ENCODE data around the gene PKD2L1.
A peak's percentile ranks its signal among the peaks of the same experiment; 100 is the strongest.

PKD2L1 gene

GRCh38 chr10:100356067-100357017, 26.3 kb upstream of the PKD2L1 start:
- no peak for DNase-seq (ENCODE audit: low read depth)

DNA sequence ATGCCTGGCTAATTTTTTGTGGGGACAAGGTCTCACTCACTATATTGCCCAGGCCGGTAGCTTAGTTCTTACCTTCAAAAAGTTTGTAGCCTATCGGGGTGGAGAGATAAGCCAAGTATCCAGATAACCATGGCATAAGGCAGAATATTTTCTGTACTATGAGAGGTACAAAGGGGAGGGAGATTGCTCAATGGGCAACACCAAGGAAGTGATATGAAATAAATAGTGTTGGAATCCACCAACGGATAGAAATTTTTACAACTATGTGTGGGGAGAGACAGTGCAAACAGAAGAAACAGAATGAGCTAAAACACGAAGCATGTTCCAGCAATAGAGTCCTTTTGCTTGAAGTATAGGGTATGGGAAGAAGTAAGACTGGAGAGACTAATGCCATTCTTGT, 25.1 kb upstream of the PKD2L1 start:
- DNase-seq (ENCODE audit: low read depth), result no peak

DNA sequence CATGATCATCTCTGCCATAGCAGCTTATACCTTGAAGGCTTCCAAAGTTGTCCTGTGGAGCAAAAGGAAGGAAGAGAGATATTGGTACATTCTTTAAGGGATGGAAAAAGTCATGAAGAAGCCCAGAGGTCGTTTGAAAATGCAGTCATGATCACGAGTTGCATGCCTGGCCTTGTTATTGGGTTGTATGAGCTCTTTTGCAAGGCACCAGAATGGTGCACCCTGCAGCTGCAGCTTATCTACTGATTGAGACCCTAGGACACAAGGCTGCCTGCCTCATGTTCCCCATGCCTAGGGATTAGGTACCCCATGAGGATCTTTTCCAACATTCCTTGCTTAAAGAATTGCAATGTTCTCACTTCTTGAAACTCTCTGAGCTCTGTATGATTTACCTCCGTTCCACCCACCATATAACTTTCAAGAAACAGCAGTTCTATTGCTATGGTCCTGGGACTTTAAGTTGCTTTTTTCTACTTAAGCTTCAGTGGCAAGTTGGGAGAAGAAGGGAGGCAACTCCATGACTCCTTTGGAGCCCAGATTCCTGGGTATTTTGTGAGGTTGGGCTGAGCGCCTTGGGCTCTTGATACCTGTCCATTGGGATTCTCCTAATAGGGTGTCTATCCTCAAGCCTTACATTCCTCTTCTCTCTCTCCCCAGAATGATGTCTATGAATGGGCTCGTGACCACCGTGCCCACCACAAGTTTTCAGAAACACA, 23.9 kb upstream of the PKD2L1 start:
- no peak for DNase-seq (ENCODE audit: low read depth)

DNA sequence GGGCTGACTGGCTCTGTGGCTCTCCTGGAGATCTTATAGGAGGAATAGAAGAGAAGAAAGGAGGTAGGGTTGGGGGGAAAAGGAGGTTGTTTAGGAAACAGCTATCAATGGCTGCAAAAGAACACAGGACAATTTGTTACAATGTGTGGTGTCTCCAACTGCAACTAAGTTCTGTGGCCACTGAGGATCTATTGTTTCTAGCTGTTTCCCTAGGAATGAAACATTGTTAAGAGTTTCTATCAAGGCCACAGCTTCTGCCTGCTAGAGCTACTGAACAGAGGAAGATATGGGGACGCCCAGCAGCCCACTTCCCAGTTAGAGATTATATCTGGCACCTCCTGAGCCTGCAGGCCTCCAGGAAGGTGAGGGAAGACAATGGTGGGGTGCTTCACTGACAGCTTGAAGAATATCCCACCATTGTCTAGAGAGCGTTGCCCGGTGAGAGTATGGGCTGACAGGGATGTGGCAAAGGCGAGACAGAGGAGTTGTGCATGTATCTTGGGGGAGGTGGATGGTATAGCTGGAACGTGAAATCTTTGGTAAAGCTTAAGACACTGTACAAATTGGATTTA, 21.0 kb upstream of the PKD2L1 start:
- DNase-seq (ENCODE audit: low read depth), result no peak

DNA sequence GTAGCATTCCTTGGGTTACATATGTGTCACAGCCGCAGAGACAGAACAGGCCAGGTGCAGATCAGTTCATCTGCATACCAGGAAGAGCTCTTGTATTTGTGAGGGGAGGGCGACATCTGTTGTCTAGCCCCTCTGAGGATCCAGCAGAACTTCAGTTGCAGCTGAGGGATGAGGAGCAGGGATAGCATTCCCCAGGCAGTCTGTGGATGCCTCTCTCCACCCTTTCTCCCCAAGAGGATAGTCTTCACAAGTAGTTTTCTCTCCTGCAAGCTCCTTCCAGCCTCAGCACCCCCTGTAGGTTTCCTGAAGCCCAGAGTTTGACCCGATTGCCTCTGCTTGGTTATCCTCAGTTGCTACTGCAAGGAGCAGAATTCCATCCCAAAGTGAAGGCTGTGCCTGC, 19.6 kb upstream of the PKD2L1 start:
- no peak for DNase-seq (ENCODE audit: low read depth)

DNA sequence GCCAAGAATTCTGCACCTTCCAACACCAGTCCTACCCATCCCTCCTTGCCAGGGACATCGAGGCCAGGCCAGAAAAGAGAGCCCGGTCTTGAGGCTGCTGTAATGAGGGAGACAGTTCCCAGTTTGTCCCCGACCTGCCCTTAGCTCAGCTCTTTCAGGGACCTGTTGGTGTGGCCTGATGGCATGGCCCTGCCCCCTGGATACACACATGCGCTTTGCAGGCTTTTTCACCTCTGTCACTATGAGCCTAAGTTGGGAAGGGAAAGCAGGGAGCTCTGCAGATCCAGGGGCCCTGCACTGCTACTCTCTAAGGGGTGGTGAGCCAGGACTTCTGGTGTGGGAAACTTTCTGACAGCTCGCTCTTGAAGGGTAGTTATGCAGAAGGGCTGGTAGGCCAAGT, 19.1 kb upstream of the PKD2L1 start:
- no peak for DNase-seq (ENCODE audit: low read depth)

- no peak for DNase-seq (ENCODE audit: low read depth)
These were observed 18.4 kb upstream of the PKD2L1 start for GRCh38 chr10:100348389-100348927.

DNA sequence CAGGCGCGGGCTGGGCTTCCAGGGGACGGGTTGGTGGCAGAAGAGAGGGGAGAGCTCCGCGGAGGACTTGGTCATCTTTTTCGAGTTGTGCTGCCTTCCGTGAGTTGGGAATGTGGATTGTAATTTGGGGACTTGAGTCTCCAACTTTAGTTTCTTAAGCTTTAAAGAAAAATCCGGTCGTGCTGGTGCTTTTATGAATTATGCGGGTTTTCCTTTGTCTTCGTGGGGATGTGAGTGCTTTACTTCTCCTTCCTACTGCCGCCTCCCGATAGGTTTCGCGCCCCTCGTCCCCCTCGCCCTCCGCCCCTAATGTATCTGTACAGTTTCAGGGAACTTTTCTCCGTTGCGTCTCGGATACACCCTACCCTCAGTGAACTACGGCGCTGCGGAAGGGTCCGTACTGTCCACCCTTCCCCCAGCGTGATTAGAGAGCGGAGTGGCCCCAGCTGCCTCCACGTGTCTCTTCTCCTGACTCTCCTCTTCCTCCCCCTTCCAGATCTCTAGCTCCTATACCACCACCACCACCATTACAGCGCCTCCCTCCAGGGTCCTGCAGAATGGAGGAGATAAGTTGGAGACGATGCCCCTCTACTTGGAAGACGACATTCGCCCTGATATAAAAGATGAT, 17.7 kb upstream of the PKD2L1 start:
- DNase-seq (ENCODE audit: low read depth), result peak; percentile 27

GRCh38 chr10:100346765-100347567, 16.9 kb upstream of the PKD2L1 start, which contains the start of gene SCD:
TSS of gene SCD (plus strand) at chr10:100347233. CDS start at chr10:100347505, 272 bp downstream.
- peak; percentile 78 for DNase-seq (ENCODE audit: low read depth)

- peak; percentile 68 for DNase-seq (ENCODE audit: low read depth)
These were observed 16.3 kb upstream of the PKD2L1 start for GRCh38 chr10:100346351-100346764.

DNA sequence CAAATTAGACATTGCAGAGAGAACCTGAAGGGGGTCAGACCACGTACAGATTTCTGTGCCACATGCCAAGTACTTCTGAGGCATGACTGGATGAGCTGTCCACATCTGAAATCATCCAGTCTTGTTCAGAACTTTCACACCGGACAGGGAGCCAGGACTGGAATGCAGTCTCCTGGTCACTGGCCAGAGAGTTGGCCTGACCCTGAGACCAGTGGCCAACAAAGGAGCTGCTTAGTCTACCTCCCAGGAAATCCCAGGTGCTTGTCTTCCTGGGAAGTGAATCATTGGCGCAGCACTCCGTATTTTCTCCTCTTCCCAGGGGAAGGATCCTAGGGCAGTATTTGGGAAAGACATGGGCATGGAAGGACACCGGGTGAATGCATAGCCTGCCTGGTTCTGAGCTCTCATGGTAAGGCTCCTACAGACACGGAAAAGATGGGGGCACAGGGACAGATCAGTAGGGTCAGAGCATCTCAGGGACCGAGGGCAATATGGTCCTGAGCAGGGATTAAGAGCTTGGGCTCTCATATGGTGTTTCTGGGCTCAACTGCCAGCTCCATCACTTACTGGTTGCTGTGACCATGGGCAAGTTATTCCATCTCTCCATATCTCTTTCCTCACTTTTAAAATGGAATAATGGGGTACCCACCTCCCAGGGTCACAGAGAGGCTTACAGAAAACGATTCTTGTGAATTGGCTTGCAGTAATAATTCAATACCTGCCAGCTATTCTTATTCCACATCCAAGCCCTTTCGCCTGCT, 15.7 kb upstream of the PKD2L1 start:
- peak; percentile 48 for DNase-seq (ENCODE audit: low read depth)

DNA sequence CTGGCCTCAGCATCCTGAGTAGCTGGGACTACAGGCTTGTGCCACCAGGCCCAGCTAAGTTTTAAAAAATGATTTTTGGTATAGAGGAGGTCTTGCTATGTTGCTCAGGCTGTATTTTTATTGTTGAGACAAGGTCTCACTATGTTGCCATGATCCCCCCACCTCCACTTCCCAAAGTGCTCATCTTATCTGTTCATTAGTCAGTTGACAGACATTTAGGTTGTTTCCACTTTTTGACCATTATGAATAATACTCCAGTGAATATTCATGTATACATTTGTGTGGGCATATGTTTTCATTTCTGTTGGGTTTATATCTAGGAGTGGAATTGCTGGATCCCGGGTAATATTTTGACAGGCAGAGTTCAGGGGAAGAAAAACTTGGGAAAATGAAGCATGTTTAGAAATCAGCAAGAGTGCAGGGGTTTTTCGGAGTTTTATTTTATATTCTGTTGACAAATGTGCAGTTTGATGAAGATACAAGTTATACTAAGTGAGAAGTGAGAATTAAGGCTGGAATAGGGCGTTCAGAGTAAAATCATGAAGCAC, 14.3 kb upstream of the PKD2L1 start:
- no peak for DNase-seq (ENCODE audit: low read depth)

DNA sequence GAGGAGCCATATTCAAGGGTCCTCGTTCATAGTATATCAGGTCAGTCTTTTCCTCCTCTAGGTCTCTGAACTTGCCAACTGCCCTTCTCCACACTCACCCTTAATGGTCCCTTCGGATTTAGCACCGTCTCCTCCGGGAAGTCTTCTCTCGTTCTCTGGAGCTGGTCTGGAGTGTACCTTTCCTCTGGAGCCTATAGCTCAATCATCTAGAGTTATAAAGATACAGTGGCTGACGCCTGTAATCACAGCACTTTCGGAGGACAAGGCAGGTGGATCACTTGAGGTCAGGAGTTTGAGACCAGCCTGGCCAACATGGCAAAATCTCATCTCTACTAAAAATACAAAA, 12.6 kb upstream of the PKD2L1 start:
- no peak for DNase-seq (ENCODE audit: low read depth)

DNA sequence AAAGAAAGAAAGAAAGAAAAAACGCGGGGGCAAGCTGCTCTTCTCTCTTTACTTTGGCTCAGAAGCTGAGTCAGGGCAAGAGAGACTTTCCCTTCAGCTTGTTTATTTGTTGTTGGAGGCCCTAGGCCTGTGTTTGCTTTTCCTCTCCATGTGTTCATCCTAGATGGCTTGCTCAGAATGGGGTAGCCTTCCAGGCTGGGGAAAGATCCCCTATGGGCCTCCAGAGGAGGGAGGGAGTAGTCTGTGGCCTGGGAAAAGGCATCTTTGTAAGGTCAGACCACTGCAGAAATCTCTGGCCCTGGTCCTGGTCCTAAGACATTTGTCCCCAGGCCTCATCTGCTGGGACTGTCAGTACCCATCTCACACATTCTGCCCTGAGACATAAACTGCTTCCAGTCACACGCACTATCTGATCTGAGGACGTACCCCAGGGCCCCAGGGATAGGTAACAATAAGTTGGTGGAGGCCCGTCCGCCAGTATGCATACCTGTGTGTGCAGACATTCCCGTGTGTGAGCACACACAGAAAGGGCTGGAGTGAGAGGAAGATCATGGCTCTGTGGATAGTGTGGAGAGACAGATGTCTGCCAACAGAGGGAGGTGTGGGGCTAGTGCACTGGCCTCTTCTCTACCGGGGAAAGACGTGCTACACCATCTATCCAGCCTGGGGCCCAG, 12.1 kb upstream of the PKD2L1 start:
- peak; percentile 73 for DNase-seq (ENCODE audit: low read depth)

DNA sequence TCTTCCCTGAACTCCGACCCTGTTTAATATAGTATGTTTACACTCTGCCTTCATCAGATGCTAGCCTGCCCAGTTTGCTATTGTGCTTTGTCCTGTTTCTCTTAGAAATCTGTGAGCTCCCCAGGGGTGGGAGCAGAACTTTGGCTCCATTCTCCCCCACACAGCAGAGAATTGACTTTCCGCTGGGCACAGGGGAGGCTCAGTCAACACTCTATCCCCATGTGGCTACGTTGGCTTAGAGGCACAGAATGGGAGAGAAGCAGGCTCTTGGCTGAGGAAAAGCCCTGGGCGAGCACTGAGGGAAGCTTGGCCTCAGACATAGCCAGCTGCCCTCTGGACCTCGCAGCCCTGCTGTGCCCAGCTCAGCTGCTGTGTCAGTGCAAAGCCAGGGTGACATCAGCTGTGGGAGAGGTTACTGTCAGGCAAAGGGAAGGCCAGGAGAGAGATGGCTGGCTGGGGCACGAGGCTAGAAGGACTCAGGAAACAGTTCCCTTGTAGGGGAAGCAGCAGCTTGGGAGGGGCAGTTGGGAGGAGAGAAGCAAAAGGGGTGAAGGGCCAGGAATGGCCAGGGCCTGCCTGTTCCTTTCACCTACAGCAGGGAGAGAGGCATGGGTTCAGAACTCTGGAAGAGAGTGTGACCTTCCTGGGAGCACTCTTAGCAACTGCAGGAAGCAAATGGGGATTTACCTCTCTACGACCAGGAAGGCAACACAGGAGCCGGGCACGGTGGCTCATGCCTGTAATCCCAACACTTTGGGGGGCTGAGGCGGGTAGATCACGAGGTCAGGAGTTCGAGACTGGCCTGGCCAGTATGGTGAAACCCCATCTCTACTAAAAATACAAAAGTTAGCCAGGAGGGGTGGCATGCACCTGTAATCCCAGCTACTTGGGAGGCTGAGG, 11.2 kb upstream of the PKD2L1 start:
- DNase-seq (ENCODE audit: low read depth), result no peak

- no peak for DNase-seq (ENCODE audit: low read depth)
These were observed 9.2 kb upstream of the PKD2L1 start for GRCh38 chr10:100339236-100339635.

- DNase-seq (ENCODE audit: low read depth), result peak; percentile 71
These were observed 8.5 kb upstream of the PKD2L1 start for GRCh38 chr10:100338434-100339036.

- no peak for DNase-seq (ENCODE audit: low read depth)
These were observed 4.7 kb upstream of the PKD2L1 start for GRCh38 chr10:100334762-100335161.
